T-helper 1 cell treated with Interleukin-12 subunit alpha and Interleukin-12 subunit beta and Interleukin-4 antibody, amounts not matched to agents 30 ng/mL and 1 ng/mL, for 36 hours (primary cell): ENCODE measurements around the gene HTT. TPM values are rescaled to one million over a fixed set of nuclear protein-coding genes. Genes with fewer than 3 reads are reported as not detected.

Experiments used
- intact Hi-C: fragments of 100-400 bp; cut with micrococcal nuclease; formaldehyde crosslinking; loops from one replicate; pipeline ENCODE4 v1.15.1; 2024
- total RNA-seq: library from RNA; stranded (reverse); gene quantifications from 2 replicates; pipeline ENCODE4 v1.2.3, GENCODE V29; 2022

Gene HTT
- total RNA-seq, 1 donor from 2014 or later: 79.1 TPM

- intact Hi-C loops: no loop called here
These were observed 182.0 kb downstream of the HTT start for GRCh38 chr4:3256230-3257102.

- intact Hi-C loops: no loop called here
These were observed 182.6 kb downstream of the HTT start for GRCh38 chr4:3257103-3257555.

GRCh38 chr4:3257556-3258482, 183.3 kb downstream of the HTT start:
- intact Hi-C loops: no loop called here

GRCh38 chr4:3261411-3262207, 187.1 kb downstream of the HTT start:
- intact Hi-C loops: no loop called here

GRCh38 chr4:3262208-3263052, 187.9 kb downstream of the HTT start:
- intact Hi-C loops: no loop called here

GRCh38 chr4:3263053-3263875, 188.8 kb downstream of the HTT start:
- intact Hi-C loops: no loop called here

GRCh38 chr4:3263876-3264193, 189.4 kb downstream of the HTT start:
- intact Hi-C loops: no loop called here

- intact Hi-C loops: no loop called here
These were observed 191.6 kb downstream of the HTT start for GRCh38 chr4:3266076-3266475.

GRCh38 chr4:3267576-3268394, 193.3 kb downstream of the HTT start:
- intact Hi-C loops: no loop called here

- intact Hi-C loops: no loop called here
These were observed 194.1 kb downstream of the HTT start for GRCh38 chr4:3268395-3269104.

- intact Hi-C loops: no loop called here
These were observed 194.8 kb downstream of the HTT start for GRCh38 chr4:3269105-3269927.

- intact Hi-C loops: no loop called here
These were observed 195.6 kb downstream of the HTT start for GRCh38 chr4:3269991-3270611.

GRCh38 chr4:3271131-3271530, 196.7 kb downstream of the HTT start:
- intact Hi-C loops: no loop called here

- intact Hi-C loops: no loop called here
These were observed 202.5 kb downstream of the HTT start for GRCh38 chr4:3276986-3277385.

- intact Hi-C loops: no loop called here
These were observed 206.0 kb downstream of the HTT start for GRCh38 chr4:3280466-3280865.

GRCh38 chr4:3283483-3283882, 209.0 kb downstream of the HTT start:
- intact Hi-C loops: no loop called here

- intact Hi-C loops: no loop called here
These were observed 209.4 kb downstream of the HTT start for GRCh38 chr4:3283916-3284315.
